ENCODE data around the gene FICD.
"Not testable (repeated sequence)": the region's sequence is repeated elsewhere in the genome, so short reads cannot be mapped to it uniquely, and the experiment has no call there.

The FICD gene

GRCh38 chr12:108514973-108515814 is at the start of gene FICD:
Gene FICD (plus strand): TSS chr12:108515277. CDS start chr12:108516973, 1,696 bp downstream.
- peak; percentile 94 for DNase-seq (ENCODE audit: low read depth)

GRCh38 chr12:108465417-108465816 is 49.7 kb upstream of the FICD start:
- DNase-seq (ENCODE audit: low read depth), result no peak

GRCh38 chr12:108468196-108468968 is 46.7 kb upstream of the FICD start:
- DNase-seq (ENCODE audit: low read depth), result no peak

GRCh38 chr12:108473400-108474055 is 41.5 kb upstream of the FICD start:
- DNase-seq (ENCODE audit: low read depth), result no peak

- no peak for DNase-seq (ENCODE audit: low read depth)
These were observed 39.7 kb upstream of the FICD start for GRCh38 chr12:108475396-108475795.

GRCh38 chr12:108477055-108477880 is 37.8 kb upstream of the FICD start:
- no peak for DNase-seq (ENCODE audit: low read depth)

GRCh38 chr12:108477881-108478259 is 37.2 kb upstream of the FICD start:
- DNase-seq (ENCODE audit: low read depth), result no peak

- DNase-seq (ENCODE audit: low read depth), result no peak
These were observed 36.4 kb upstream of the FICD start for GRCh38 chr12:108478611-108479206.

- DNase-seq (ENCODE audit: low read depth), result no peak
These were observed 35.6 kb upstream of the FICD start for GRCh38 chr12:108479364-108480070.

GRCh38 chr12:108482717-108483212 is 32.3 kb upstream of the FICD start:
- DNase-seq (ENCODE audit: low read depth), result no peak

GRCh38 chr12:108483213-108484059 is 31.6 kb upstream of the FICD start:
- no peak for DNase-seq (ENCODE audit: low read depth)

- no peak for DNase-seq (ENCODE audit: low read depth)
These were observed 30.6 kb upstream of the FICD start for GRCh38 chr12:108484431-108484830.

- DNase-seq (ENCODE audit: low read depth), result no peak
These were observed 30.2 kb upstream of the FICD start for GRCh38 chr12:108484845-108485244.

GRCh38 chr12:108485371-108485770 is 29.7 kb upstream of the FICD start:
- not testable (repeated sequence) for DNase-seq (ENCODE audit: low read depth)

- DNase-seq (ENCODE audit: low read depth), result not testable (repeated sequence)
These were observed 28.0 kb upstream of the FICD start for GRCh38 chr12:108487029-108487428.

- DNase-seq (ENCODE audit: low read depth), result no peak
These were observed 23.8 kb upstream of the FICD start for GRCh38 chr12:108491256-108491655.

GRCh38 chr12:108495054-108495453 is 20.0 kb upstream of the FICD start:
- peak; percentile 39 for DNase-seq (ENCODE audit: low read depth)

GRCh38 chr12:108495823-108496579 is 19.1 kb upstream of the FICD start:
- no peak for DNase-seq (ENCODE audit: low read depth)

GRCh38 chr12:108498136-108498535 is 16.9 kb upstream of the FICD start:
- DNase-seq (ENCODE audit: low read depth), result no peak
